HG03196 (cell line): ENCODE measurements around the gene CTNNB1.
A peak's percentile ranks its signal among the peaks of the same experiment; 100 is the strongest.

Experiments used
- ATAC-seq: cut with Tn5 transposase; IDR thresholded peaks from one replicate; pipeline ENCODE4 v1.9.1; 2021; ENCODE audit not compliant: unreplicated experiment

Gene CTNNB1

GRCh38 chr3:41190509-41191284 lies 8.6 kb upstream of the CTNNB1 start:
- no peak for ATAC-seq

GRCh38 chr3:41192885-41193284 lies 6.4 kb upstream of the CTNNB1 start:
- no peak for ATAC-seq

GRCh38 chr3:41193794-41194539 lies 5.3 kb upstream of the CTNNB1 start:
- ATAC-seq: no peak

- ATAC-seq: no peak
Measured at GRCh38 chr3:41194701-41195100, 4.6 kb upstream of the CTNNB1 start.

GRCh38 chr3:41195946-41196345 lies 3.4 kb upstream of the CTNNB1 start:
- no peak for ATAC-seq

GRCh38 chr3:41196499-41197410 lies 2.5 kb upstream of the CTNNB1 start:
- ATAC-seq: no peak

- ATAC-seq: no peak
Measured at GRCh38 chr3:41198046-41198445, 1.3 kb upstream of the CTNNB1 start.

GRCh38 chr3:41198526-41198925 lies 779 bp upstream of the CTNNB1 start:
- no peak for ATAC-seq

- peak; percentile 10 for ATAC-seq
Measured at GRCh38 chr3:41199866-41200668, 762 bp downstream of the CTNNB1 start.

GRCh38 chr3:41200669-41201021 lies 1.3 kb downstream of the CTNNB1 start:
- ATAC-seq: no peak

GRCh38 chr3:41202075-41202833 lies 2.9 kb downstream of the CTNNB1 start:
- no peak for ATAC-seq

- ATAC-seq: no peak
Measured at GRCh38 chr3:41202834-41203345, 3.6 kb downstream of the CTNNB1 start.

GRCh38 chr3:41204369-41204768 lies 5.1 kb downstream of the CTNNB1 start:
- ATAC-seq: no peak

- ATAC-seq: no peak
Measured at GRCh38 chr3:41205591-41205990, 6.3 kb downstream of the CTNNB1 start.

GRCh38 chr3:41207355-41207754 lies 8.1 kb downstream of the CTNNB1 start:
- ATAC-seq: no peak

- no peak for ATAC-seq
Measured at GRCh38 chr3:41208507-41209220, 9.4 kb downstream of the CTNNB1 start.

- ATAC-seq: no peak
Measured at GRCh38 chr3:41209646-41210045, 10.3 kb downstream of the CTNNB1 start.

GRCh38 chr3:41210966-41211365 lies 11.7 kb downstream of the CTNNB1 start:
- ATAC-seq: no peak

- no peak for ATAC-seq
Measured at GRCh38 chr3:41212088-41212487, 12.8 kb downstream of the CTNNB1 start.
